ENCODE results near the gene BCAS3.

Gene BCAS3

GRCh38 chr17:61378658-61379456, 701.2 kb downstream of the BCAS3 start:
- no peaks in the 10 kb centered on the region for H3K4me1 Mint-ChIP-seq
- no peak overlapping the region for H3K4me3 Mint-ChIP-seq
- no peak overlapping the region for H3K27ac Mint-ChIP-seq
- ATAC-seq (no peak), DNase-seq (ENCODE audit: low spot score in 2 of 2) (no peak)
- no peaks in the 10 kb centered on the region for H3K36me3 Mint-ChIP-seq
- H3K9me3 Mint-ChIP-seq = no peaks in the 10 kb centered on the region

- ATAC-seq (no peak), DNase-seq (ENCODE audit: low spot score in 2 of 2) (no peak)
- H3K4me3 Mint-ChIP-seq = no peak overlapping the region
- no peak overlapping the region for H3K27ac Mint-ChIP-seq
- H3K9me3 Mint-ChIP-seq = no peaks in the 10 kb centered on the region
- no peaks in the 10 kb centered on the region for H3K4me1 Mint-ChIP-seq
- no peaks in the 10 kb centered on the region for H3K36me3 Mint-ChIP-seq
Observed at GRCh38 chr17:61379457-61380216, 702.0 kb downstream of the BCAS3 start.

- no peak overlapping the region for H3K4me3 Mint-ChIP-seq
Observed at GRCh38 chr17:61380217-61380835, 702.7 kb downstream of the BCAS3 start.

GRCh38 chr17:61380836-61381525, 703.3 kb downstream of the BCAS3 start:
- no peak overlapping the region for H3K27ac Mint-ChIP-seq
- no peaks in the 10 kb centered on the region for H3K4me1 Mint-ChIP-seq
- ATAC-seq (no peak), DNase-seq (ENCODE audit: low spot score in 2 of 2) (no peak)
- no peak overlapping the region for H3K4me3 Mint-ChIP-seq
- H3K36me3 Mint-ChIP-seq = no peaks in the 10 kb centered on the region
- no peaks in the 10 kb centered on the region for H3K9me3 Mint-ChIP-seq

More at GRCh38 chr17:61380217-61380835, 702.7 kb downstream of the BCAS3 start:
- no peak overlapping the region for H3K27ac Mint-ChIP-seq
- no peaks in the 10 kb centered on the region for H3K4me1 Mint-ChIP-seq
- no peak for ATAC-seq
- DNase-seq (ENCODE audit: low spot score in 2 of 2) = no peak
- H3K36me3 Mint-ChIP-seq = no peaks in the 10 kb centered on the region
- no peaks in the 10 kb centered on the region for H3K9me3 Mint-ChIP-seq

GRCh38 chr17:61381537-61381936, 703.9 kb downstream of the BCAS3 start:
- H3K27ac Mint-ChIP-seq = no peak overlapping the region
- no peaks in the 10 kb centered on the region for H3K36me3 Mint-ChIP-seq
- H3K4me3 Mint-ChIP-seq = no peak overlapping the region
- no peaks in the 10 kb centered on the region for H3K4me1 Mint-ChIP-seq
- no peaks in the 10 kb centered on the region for H3K9me3 Mint-ChIP-seq
- DNase-seq (ENCODE audit: low spot score in 2 of 2) (no peak), ATAC-seq (no peak)

GRCh38 chr17:61382796-61383688, 705.4 kb downstream of the BCAS3 start:
- H3K36me3 Mint-ChIP-seq = no peaks in the 10 kb centered on the region
- H3K4me1 Mint-ChIP-seq = no peaks in the 10 kb centered on the region
- no peak overlapping the region for H3K4me3 Mint-ChIP-seq

DNA sequence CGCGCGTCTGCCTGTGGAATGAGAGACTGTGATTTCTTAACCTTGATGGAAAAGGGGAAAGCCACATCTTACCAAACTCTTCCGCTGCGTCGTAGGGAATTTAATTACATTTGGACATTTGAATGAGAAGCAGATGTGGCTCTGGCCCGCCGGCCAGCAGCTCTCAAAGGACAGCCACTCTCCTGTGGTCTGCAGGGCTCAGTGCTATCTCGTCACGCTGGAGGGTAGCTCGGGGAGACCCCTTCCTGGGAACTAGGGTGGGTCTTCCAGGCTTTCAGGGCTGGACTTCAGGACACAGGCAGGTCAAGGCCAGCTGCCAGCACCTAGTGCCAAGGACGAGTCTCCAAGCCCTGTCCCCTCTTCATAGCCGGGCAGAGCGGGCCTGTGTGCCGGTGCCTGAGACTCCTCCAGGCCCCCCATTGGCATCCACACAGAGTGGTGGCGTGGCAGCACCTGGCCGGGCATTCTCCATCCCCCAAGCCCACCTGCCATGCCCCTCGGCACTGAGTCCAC, 706.1 kb downstream of the BCAS3 start:
- Mint-ChIP-seq H3K4me3 (no peak overlapping the region), H3K4me1 (no peaks in the 10 kb centered on the region), H3K36me3 (no peaks in the 10 kb centered on the region), H3K27ac (no peak overlapping the region), H3K9me3 (no peaks in the 10 kb centered on the region)
- ATAC-seq = no peak
- no peak for DNase-seq (ENCODE audit: low spot score in 2 of 2)

More at GRCh38 chr17:61382796-61383688, 705.4 kb downstream of the BCAS3 start:
- Mint-ChIP-seq H3K27ac (no peak overlapping the region), H3K9me3 (no peaks in the 10 kb centered on the region)
- no peak for DNase-seq (ENCODE audit: low spot score in 2 of 2)
- no peak for ATAC-seq

GRCh38 chr17:61384354-61384691, 706.7 kb downstream of the BCAS3 start:
- H3K4me3 Mint-ChIP-seq = no peak overlapping the region
- H3K36me3 Mint-ChIP-seq = no peaks in the 10 kb centered on the region

DNA sequence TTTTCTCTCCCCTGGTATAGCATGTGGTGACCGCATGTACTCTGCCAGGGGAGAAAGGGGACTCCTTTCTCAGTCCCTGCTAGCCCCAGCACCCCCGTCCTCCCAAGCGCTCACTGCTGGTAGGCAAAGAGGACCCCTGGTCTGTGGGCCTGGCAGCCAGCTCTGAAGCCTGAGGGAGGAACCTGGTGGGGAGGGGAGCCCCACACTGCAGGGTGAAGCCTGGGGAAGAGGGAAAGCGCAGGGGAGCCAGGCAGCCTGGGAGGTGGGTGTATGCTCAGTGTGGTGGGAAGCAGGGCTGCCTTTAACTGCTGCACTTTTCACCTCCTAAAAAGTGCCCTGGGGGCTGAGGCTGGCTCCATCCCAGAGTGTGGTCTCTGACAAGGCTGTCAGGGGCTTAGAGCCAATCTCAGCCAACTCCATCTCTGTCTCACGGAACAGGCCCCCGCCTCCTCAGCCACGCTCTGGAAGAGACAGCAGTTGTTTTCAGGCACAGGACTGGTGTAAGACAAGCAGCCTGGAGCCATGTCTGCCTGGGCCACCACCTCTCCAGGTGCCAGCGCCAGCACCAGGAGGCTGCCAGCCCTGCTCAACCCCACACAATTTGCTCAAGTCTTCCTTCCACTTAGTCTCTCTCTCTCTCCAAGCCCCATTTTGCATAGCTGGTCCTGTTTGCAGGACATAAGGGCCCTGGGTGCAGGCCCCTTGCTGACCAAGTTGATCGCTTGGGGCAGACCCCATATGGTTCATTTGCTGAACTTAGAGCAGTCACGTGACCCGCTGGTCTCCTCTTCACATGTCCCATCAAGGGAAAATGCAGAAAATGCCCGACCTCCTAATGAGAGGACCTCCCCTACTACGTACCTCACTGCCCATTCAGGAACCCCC, 707.3 kb downstream of the BCAS3 start:
- no peak for DNase-seq (ENCODE audit: low spot score in 2 of 2)
- ATAC-seq = no peak
- peak overlapping the region; percentile 35 for H3K27ac Mint-ChIP-seq
- peaks cover 9% of the 10 kb centered on the region for H3K4me1 Mint-ChIP-seq
- no peak overlapping the region for H3K4me3 Mint-ChIP-seq
- H3K9me3 Mint-ChIP-seq = no peaks in the 10 kb centered on the region
- no peaks in the 10 kb centered on the region for H3K36me3 Mint-ChIP-seq

More at GRCh38 chr17:61384354-61384691, 706.7 kb downstream of the BCAS3 start:
- H3K27ac Mint-ChIP-seq = no peak overlapping the region
- no peak for ATAC-seq
- no peaks in the 10 kb centered on the region for H3K9me3 Mint-ChIP-seq
- no peak for DNase-seq (ENCODE audit: low spot score in 2 of 2)
- peaks cover 3% of the 10 kb centered on the region for H3K4me1 Mint-ChIP-seq

DNA sequence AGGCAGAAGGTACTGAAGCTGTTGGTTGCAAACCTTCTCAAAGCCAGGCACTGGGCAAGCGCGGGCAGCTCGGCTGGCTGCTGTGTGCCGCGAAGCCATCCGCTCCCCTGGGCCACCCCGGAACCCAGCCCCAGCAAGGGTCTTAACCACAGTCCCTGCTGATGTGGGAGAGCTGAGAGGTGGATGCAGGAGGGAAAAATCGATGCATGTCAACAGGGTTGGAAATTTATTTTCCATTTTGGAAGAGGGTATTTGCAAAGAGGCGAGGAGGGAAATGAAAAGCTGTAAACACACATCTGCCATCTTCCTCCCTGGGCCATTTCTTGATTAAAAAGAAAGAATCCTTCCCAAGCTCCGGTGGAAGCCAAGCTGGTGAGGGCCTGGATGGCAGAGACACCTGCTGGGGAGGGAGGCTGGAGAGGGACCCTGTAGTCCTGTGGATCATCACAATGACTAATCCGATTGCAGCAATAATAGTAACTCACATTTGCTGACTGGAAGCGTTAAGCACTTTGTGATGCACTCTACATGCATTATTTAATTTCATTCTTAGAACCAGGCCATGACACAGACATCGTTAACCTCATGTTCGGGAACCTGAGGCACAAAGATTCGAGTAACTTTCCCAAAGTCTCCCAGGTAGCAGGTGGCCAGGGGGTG, 708.1 kb downstream of the BCAS3 start:
- no peaks in the 10 kb centered on the region for H3K9me3 Mint-ChIP-seq

GRCh38 chr17:61386251-61386650, 708.6 kb downstream of the BCAS3 start:
- ATAC-seq (no peak), DNase-seq (ENCODE audit: low spot score in 2 of 2) (no peak)
- Mint-ChIP-seq H3K9me3 (no peaks in the 10 kb centered on the region), H3K4me1 (peaks cover 10% of the 10 kb centered on the region), H3K27ac (peak overlapping the region; percentile 35), H3K4me3 (no peak overlapping the region), H3K36me3 (no peaks in the 10 kb centered on the region)

More for the DNA sequence above, 708.1 kb downstream of the BCAS3 start:
- H3K4me1 Mint-ChIP-seq = peaks cover 10% of the 10 kb centered on the region
- DNase-seq (ENCODE audit: low spot score in 2 of 2) (no peak), ATAC-seq (no peak)
- H3K4me3 Mint-ChIP-seq = no peak overlapping the region
- H3K36me3 Mint-ChIP-seq = no peaks in the 10 kb centered on the region
- H3K27ac Mint-ChIP-seq = peak overlapping the region; percentile 35

GRCh38 chr17:61387011-61387410, 709.4 kb downstream of the BCAS3 start:
- no peak for ATAC-seq
- no peak overlapping the region for H3K27ac Mint-ChIP-seq

More at GRCh38 chr17:61387011-61387410, 709.4 kb downstream of the BCAS3 start:
- H3K36me3 Mint-ChIP-seq = no peaks in the 10 kb centered on the region
- no peak overlapping the region for H3K4me3 Mint-ChIP-seq
- no peaks in the 10 kb centered on the region for H3K9me3 Mint-ChIP-seq
- peaks cover 10% of the 10 kb centered on the region for H3K4me1 Mint-ChIP-seq
- no peak for DNase-seq (ENCODE audit: low spot score in 2 of 2)

Measured in stimulated activated effector memory CD8-positive, alpha-beta T cell treated with anti-CD3 and anti-CD28 coated beads, Interleukin-12 subunit alpha, Interleukin-12 subunit beta, amount 100 ng/mL, for 72 hours (primary cell).